PC-9 (cell line): ENCODE results near the gene ELOVL7. TPM values are rescaled to one million over a fixed set of nuclear protein-coding genes. Genes with fewer than 3 reads are reported as not detected.
A peak's percentile ranks its signal among the peaks of the same experiment; 100 is the strongest.

Source experiments
- BruUV-seq: library from RNA; stranded (reverse); fragments of 400-500 nt; replicated peaks from 2 replicates; lab custom pipeline; 2021; lab: Mats Ljungman, UMichigan
- CTCF ChIA-PET: fragments of 300-600 bp; sonication (Branson Sonifier 250); formaldehyde crosslinking; loops from one replicate; lab custom pipeline; 2022; ENCODE audit warnings: antibody characterized with exemption; lab: Charles Lee
- POLR2A ChIA-PET: fragments of 300-600 bp; sonication (Branson Sonifier 250); formaldehyde crosslinking; loops from one replicate; lab custom pipeline; 2022; ENCODE audit warnings: antibody characterized with exemption; ENCODE audit not compliant: unreplicated experiment; lab: Charles Lee
- DNase-seq, 2 experiments: peaks; one replicate each; pipeline versions ENCODE4 v3.0.0 to v3.0.0-alpha.2; 2015 to 2022; ENCODE audit warnings: mixed read lengths in 1 of 2
- H2AFZ ChIP-seq: fragments of 200-600 bp; sonication (generic); 2 replicates; pipeline ENCODE4 v1.8.1; 2017; ENCODE audit warnings: antibody characterized with exemption
- H3F3A ChIP-seq: fragments of 200-600 bp; sonication (generic); 2 replicates; pipeline ENCODE4 v1.8.1; 2017; ENCODE audit warnings: antibody characterized with exemption, mild to moderate bottlenecking, low read depth; ENCODE audit not compliant: insufficient read depth
- H3K27ac ChIP-seq: fragments of 200-600 bp; sonication (generic); 2 replicates; pipeline ENCODE4 v1.6.1; 2016; ENCODE audit warnings: mixed run types
- H3K27me3 ChIP-seq: fragments of 200-600 bp; sonication (generic); 2 replicates; pipeline ENCODE4 v1.6.1; 2016; ENCODE audit warnings: low read depth, mixed run types; ENCODE audit not compliant: insufficient read depth
- H3K36me3 ChIP-seq: fragments of 200-600 bp; sonication (generic); 2 replicates; pipeline ENCODE4 v1.6.1; 2016; ENCODE audit warnings: low read depth, mixed run types
- H3K4me1 ChIP-seq: fragments of 200-600 bp; sonication (generic); replicated peaks from 2 replicates; pipeline ENCODE4 v1.6.1; 2016; ENCODE audit warnings: mixed run types; ENCODE audit not compliant: insufficient read depth
- H3K4me2 ChIP-seq: fragments of 200-600 bp; sonication (generic); 2 replicates; pipeline ENCODE4 v1.6.1; 2017; ENCODE audit warnings: mixed run types
- H3K4me3 ChIP-seq: fragments of 200-600 bp; sonication (generic); 2 replicates; pipeline ENCODE4 v1.6.1; 2016; ENCODE audit warnings: mixed run types
- H3K79me2 ChIP-seq: fragments of 200-600 bp; sonication (generic); 2 replicates; pipeline ENCODE4 v1.6.1; 2017; ENCODE audit warnings: low read depth, mixed run types
- H3K9me2 ChIP-seq: fragments of 200-600 bp; sonication (generic); 2 replicates; pipeline ENCODE4 v1.8.1; 2017; ENCODE audit warnings: mild to moderate bottlenecking; ENCODE audit not compliant: insufficient read depth
- H3K9me3 ChIP-seq: fragments of 200-600 bp; sonication (generic); 2 replicates; pipeline ENCODE4 v1.8.1; 2016; ENCODE audit warnings: low read depth; ENCODE audit not compliant: insufficient read depth
- H4K20me1 ChIP-seq: fragments of 200-600 bp; sonication (generic); 2 replicates; pipeline ENCODE4 v1.8.1; 2017; ENCODE audit not compliant: insufficient read depth
- EZH2 ChIP-seq: fragments of 200-600 bp; sonication (generic); IDR thresholded peaks from 2 replicates; pipeline ENCODE4 v1.8.0; 2017; ENCODE audit warnings: antibody characterized with exemption, low read depth
- intact Hi-C: fragments of 100-400 bp; cut with micrococcal nuclease; formaldehyde crosslinking; loops from one replicate; pipeline ENCODE4 v1.10.0; 2022; ENCODE audit not compliant: unreplicated experiment
- total RNA-seq: library from RNA; stranded (reverse); gene quantifications from 2 replicates; pipeline ENCODE4 v1.2.3, GENCODE V29; 2021
- TF ChIP-seq, protein P1 (sequence below): fragments of 200-600 bp; sonication (generic); conservative IDR thresholded peaks from 2 replicates; pipeline ENCODE4 v1.6.1; 2017; ENCODE audit warnings: mixed run types, antibody characterized with exemption, mild to moderate bottlenecking, moderate library complexity

The ELOVL7 gene
- total RNA-seq, 1 experiment from 2014 or later: 24.3 TPM

DNA sequence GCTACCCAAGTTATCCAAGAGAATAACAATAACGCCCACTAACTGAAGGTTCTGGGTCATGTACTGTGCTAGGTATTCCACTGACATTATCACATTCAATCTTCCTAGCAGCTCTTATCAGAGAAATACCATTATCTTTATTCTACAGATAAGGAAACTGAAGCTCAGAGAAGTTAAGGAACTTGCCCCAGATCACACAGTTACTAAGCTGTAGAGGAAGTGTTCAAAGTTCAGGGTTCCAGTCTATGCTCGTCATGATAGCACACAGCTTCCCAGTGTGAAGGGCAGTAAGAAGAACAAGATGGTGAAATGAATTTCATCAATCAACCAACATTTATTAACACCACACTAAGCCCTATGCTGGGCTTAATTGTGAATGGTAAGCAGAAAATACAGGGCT, 29.6 kb downstream of the ELOVL7 start:
- no TSS peak for BruUV-seq
- Histone ChIP-seq H4K20me1 (no peaks in the 10 kb centered on the region), H3K36me3 (no peaks in the 10 kb centered on the region), H3K27ac (no peak overlapping the region), H3K79me2 (no peaks in the 10 kb centered on the region), H3K9me2 (no peaks in the 10 kb centered on the region), H3K4me3 (no peak overlapping the region), H3F3A (peaks cover 8% of the 10 kb centered on the region; the same call in 1 of the 2 replicates), H3K4me1 (peaks cover 37% of the 10 kb centered on the region), H3K27me3 (no peaks in the 10 kb centered on the region), H3K4me2 (no peak overlapping the region), H2AFZ (no peak overlapping the region), H3K9me3 (no peaks in the 10 kb centered on the region)
- ChIA-PET CTCF (no interaction called here), POLR2A (no interaction called here)
- no peak for TF ChIP-seq EZH2
- TF ChIP-seq, protein P1, sequence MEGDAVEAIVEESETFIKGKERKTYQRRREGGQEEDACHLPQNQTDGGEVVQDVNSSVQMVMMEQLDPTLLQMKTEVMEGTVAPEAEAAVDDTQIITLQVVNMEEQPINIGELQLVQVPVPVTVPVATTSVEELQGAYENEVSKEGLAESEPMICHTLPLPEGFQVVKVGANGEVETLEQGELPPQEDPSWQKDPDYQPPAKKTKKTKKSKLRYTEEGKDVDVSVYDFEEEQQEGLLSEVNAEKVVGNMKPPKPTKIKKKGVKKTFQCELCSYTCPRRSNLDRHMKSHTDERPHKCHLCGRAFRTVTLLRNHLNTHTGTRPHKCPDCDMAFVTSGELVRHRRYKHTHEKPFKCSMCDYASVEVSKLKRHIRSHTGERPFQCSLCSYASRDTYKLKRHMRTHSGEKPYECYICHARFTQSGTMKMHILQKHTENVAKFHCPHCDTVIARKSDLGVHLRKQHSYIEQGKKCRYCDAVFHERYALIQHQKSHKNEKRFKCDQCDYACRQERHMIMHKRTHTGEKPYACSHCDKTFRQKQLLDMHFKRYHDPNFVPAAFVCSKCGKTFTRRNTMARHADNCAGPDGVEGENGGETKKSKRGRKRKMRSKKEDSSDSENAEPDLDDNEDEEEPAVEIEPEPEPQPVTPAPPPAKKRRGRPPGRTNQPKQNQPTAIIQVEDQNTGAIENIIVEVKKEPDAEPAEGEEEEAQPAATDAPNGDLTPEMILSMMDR: no peak
- intact Hi-C loops: no loop called here
- no peak for DNase-seq

DNA sequence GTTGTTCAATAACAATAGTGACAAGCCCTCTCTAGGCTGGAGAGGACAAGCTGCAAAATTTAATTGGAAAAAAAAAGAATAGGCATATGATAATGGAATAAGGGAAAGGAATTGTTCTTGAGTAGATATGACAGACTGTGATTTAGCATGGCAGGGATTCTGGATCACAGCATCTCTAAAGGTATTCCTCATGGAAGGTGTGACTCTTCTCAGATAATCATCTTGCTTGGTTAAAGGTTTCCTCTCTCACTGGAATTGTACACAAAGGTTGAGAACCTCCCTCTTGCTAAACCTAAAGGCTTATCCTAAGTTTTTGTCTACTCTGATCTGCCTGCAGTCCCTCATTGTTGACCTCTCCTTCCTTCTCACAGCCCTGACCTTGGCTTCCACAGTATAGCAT, 31.6 kb downstream of the ELOVL7 start:
- no peak for TF ChIP-seq EZH2
- TF ChIP-seq, protein P1: no peak
- ChIA-PET POLR2A (no interaction called here), CTCF (no interaction called here)
- Histone ChIP-seq H4K20me1 (no peaks in the 10 kb centered on the region), H3K4me2 (peak overlapping the region; percentile 21; the same call in 1 of the 2 replicates), H3K9me2 (no peaks in the 10 kb centered on the region; the same call in 1 of the 2 replicates), H2AFZ (0 out of 2 replicates have a peak overlapping the region, but pooled peaks have one; percentile 19), H3K27me3 (no peaks in the 10 kb centered on the region), H3F3A (peaks cover 8% of the 10 kb centered on the region; the same call in 1 of the 2 replicates), H3K79me2 (no peaks in the 10 kb centered on the region), H3K4me3 (no peak overlapping the region), H3K4me1 (peaks cover 40% of the 10 kb centered on the region), H3K36me3 (no peaks in the 10 kb centered on the region), H3K27ac (no peak overlapping the region), H3K9me3 (no peaks in the 10 kb centered on the region)
- peak in 1 of 2 experiments; percentile 58 for DNase-seq
- no TSS peak for BruUV-seq
- intact Hi-C loops: no loop called here

DNA sequence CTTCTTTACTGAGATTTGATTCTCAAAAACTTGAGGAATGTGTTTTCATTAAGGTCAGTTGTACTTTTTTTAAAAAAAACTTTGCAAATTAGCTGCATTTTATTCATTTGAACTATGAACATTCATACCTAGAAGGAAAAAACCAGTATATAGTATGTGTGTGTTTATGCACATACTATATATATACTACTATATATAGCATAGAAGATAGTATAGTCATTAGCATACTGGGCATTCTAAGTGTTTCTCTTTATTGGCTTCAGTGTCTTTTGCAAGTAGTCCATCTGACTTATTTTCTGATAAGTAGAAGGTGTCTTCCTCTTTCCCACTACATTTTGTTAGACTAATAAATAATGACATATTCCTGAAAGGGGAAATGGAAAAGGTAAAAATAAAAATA, 33.0 kb downstream of the ELOVL7 start:
- no peak for TF ChIP-seq EZH2
- TF ChIP-seq, protein P1: no peak
- Histone ChIP-seq H3F3A (peaks cover 8% of the 10 kb centered on the region; the same call in 1 of the 2 replicates), H3K9me2 (no peaks in the 10 kb centered on the region; the same call in 1 of the 2 replicates), H3K79me2 (no peaks in the 10 kb centered on the region), H3K36me3 (no peaks in the 10 kb centered on the region), H3K27me3 (no peaks in the 10 kb centered on the region), H2AFZ (no peak overlapping the region), H3K4me1 (peaks cover 40% of the 10 kb centered on the region), H3K9me3 (no peaks in the 10 kb centered on the region), H3K4me2 (peak overlapping the region; percentile 62), H4K20me1 (no peaks in the 10 kb centered on the region), H3K27ac (peak overlapping the region; percentile 62), H3K4me3 (no peak overlapping the region)
- no peak for DNase-seq
- ChIA-PET CTCF (interaction anchor here (0.6 kb wide), 1 partner anchor 710 kb away, joined by 3 read pairs; no protein-coding TSS in a partner anchor), POLR2A (interaction anchor here (0.6 to 0.7 kb wide), 2 partner anchors 16 to 134 kb away, joined by 3 read pairs; partner anchors contain the start of gene ERCC8)
- BruUV-seq: no TSS peak
- intact Hi-C loops: no loop called here
